Measurements from ENCODE around the gene HECTD4.
"Not testable (repeated sequence)": the region's sequence is repeated elsewhere in the genome, so short reads cannot be mapped to it uniquely, and the experiment has no call there.

The HECTD4 gene, protein sequence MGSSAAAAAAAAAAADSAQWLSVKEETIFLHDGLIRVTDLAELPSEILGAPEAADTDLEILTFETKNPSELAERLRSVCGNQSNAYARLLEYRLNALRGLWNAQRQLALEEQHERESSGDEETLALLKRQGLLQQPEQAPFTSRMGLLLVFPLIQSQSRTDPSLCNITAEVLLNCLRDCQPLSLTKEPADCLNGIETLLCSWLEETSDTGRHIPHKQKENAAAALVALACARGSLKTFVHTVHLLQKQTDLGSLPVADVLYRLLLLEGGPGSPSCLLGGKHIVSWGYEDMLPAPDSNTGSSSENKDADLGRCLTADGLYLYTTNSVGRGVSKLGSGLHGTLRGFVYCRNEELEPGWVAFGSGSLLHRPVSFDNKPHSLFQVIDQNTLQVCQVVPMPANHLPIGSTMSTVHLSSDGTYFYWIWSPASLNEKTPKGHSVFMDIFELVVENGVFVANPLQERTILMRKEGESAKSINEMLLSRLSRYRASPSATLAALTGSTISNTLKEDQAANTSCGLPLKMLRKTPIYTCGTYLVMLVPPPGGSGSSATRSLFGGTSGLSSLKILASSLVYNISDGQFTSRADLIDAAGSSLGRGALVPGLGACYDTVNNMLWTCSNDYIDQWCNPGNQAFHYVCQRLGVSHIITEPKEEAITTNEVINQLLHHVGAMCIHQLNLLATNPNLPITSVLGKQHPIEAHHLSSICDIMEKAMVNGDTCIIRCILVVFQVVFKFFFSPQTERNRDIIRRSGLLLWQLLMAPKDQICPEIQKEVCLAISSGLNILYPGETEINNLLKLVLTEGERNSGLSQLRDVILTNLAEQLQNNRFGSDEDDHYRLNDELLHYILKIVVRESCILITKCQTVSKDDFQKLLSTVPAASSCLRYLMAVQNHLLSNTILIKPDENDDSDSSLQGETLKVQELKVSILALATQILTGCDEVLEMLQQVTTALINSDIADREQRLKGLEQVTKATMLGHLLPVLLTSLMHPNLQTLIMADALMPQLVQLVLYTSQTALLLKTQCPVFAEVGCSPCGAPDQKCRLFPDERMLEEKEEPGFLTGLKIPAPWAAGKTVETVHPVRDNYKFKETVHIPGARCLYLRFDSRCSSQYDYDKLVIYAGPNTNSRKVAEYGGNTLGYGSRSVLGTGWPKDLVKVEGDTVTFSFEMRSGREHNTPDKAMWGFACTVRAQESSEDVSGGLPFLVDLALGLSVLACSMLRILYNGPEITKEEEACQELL (N-terminal part only)

DNA sequence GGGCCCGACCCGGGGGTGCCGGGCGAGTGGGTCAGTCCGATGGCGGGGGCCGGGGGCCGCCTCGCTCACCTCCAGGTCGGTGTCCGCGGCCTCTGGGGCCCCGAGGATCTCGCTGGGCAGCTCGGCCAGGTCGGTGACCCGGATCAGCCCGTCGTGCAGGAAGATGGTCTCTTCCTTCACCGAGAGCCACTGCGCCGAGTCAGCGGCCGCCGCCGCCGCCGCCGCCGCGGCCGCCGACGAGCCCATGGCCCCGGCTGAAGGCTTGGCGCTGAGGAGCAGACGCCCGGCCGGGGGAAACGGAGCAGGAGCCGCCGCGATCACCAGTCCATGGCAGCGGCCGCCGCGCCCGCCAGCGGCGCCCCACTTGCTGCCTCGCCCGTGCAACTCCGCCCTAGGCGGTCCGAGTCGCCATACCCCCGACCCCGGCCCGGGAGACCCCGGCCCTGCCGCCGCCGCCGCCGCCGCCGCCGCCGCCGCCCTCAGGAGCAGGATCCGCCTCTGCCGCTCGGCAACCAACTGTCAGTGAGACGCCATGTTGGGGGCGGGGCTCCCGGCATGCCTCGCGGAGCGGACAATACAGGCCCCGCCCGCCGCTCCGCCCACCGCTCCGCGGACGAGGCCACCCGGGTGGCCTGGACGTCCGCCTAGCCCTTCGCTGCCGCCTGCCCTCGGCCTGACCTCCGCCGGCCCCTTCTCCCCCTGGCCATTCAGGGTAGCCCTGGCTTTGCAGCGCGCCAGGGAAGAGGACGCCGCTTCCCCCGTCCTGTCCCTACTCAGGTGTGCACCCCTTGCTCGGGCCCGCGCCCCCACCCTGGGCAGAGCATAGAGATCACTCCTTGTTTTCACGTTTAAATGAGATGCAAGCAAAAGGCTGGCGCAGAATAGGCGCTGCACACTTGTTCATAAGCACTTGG, at the start of gene HECTD4:
TSS of gene HECTD4 (minus strand) at position 549 of the 914 bp plus-strand sequence. CDS start at position 246, 303 bp downstream.
- peak; percentile 97 for DNase-seq

DNA sequence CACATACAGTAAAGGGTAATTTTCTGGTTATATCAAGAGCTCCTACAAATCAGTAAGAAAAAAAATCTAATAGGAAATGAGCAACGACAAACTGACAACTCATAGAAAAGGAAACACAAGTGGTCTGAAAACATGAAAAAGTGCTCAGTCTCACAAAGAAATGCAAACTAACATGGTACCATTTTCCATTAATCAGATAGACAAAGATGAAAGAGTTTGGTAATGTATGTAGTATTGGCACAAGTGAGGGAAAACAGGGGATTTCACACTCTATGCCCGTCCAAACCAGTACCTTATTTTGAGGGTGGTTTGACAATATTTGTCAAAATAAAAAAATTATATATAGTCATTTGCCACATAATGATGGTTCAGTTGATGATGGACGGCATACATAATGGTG, 49.7 kb upstream of the HECTD4 start:
- no peak for DNase-seq

DNA sequence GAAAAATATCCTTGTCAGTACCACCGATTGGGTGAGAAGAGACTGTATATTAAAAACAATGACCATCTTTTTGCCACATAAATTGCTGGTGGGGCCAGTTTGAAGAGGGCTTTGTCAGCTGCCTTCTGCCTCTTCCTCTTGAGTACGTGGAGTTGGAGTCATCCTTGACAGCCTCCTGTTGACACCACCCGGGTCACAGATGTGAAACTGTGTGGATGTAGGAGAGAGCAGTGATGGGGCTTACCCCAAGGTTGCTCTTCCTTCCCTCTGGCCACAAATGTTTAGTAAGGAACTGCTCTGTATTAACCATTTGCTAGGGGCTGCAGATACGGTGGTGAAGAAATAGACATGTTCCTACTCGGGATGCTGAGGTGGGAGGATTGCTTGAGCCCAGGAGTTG, 48.7 kb upstream of the HECTD4 start:
- DNase-seq, result no peak

DNA sequence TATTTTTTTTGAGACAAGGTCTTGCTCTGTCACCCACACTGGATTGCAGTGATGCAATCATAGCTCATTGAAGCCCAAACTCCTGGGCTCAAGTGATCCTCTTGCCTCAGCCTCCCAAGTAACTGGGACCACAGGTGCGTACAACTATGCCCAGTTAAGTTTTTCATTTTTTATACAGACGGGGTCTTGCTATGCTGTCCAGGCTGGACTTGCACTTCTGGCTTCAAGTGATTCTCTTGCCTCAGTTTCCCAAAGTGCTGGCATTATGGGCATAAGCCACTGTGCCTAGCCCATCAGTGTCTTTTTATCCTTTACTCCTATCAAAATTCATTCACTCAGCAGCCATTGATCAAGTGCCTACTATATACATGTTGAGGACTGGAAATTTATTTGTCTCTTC, 45.5 kb upstream of the HECTD4 start:
- DNase-seq, result no peak

DNA sequence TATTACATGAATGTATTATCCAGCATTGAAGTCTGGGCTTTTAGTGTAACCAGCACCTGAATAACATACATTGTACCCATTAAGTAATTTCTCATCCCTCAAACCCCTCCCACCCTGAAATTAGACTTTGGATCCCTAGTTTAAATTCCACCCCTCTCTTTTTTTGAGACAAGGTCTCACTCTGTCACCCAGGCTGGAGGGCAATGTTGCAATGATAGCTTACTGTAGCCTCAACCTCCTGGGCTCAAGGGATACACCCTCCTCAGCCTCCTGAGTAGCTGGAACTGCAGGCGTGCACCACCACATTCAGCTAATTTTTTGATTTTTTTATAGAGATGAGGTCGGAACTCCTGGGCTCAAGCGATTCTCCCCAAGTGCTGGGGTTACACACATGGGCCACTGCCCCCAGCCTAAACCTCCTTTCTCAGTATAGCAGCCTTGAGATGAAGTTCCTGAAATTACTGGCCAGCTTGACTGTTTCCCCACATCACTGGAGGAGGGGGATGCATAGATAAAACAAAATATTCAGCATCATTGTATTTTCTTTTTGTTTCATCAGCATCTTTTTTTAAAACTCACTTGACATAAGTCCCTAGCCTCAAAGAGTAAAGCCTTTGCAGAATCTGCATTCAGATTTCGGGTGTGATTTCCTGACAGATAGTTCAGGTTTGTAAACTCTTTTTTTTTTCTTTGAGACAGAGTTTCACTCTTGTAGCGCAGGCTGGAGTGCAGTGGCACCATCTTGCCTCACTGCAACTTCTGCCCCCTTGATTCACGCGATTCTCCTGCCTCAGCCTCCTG, 43.6 kb upstream of the HECTD4 start:
- DNase-seq, result no peak

DNA sequence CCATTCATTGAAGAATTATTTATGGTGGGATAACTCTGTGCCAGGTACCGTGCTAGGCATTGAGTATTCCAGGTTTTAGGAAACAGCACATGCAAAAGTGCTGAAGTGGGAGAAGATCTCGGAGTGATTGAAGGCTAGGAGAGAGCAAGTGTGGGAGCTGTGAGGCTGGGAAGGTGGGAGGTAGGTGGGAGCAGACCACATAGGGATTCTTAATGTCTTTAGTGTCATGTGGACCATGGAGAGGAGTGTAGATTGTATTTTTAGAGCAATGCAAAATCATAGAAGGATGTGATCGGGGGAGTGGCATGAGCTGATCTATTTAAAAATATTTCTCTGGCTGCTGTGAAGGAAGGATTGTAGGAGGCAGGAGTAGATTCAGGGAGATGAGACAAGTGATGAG, 41.9 kb upstream of the HECTD4 start:
- DNase-seq, result no peak

DNA sequence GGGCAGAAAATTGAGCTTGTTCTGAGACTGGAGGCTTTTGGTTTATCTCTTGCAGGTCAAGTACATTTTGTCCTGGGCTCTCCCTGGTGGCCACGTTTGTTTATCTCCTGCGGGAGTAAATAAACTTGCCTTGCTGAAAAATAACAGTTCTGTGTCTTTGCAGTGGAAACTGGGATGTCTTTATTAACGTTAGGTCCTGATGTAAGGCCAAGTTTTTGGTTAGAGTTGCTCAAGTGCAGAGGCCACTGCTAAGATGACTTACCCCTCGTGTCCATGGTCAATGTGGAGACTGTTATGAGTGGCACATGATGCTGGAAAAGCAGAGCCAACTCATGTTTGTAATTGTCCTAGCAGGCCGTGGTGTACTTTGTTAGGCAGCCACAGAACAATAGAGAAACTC, 40.3 kb upstream of the HECTD4 start:
- DNase-seq, result no peak

DNA sequence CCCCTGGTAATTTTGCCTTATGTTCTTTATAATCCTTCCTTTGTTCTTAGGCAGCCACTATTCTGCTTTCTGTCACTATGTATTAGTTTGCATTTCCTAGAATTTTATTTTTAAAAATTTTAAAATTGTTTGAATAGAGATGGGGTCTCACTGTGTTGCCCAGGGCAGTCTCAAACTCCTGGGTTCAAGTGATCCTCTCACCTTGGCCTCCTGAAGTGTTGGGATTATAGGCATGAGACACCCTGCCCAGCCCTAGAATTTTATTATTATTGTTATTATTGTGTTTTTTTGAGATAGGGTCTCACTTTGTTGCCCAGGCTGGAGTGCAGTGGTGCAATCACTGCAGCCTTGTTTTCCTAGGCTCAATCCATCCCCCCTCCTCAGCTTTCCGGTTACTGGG, 39.1 kb upstream of the HECTD4 start:
- DNase-seq, result no peak

DNA sequence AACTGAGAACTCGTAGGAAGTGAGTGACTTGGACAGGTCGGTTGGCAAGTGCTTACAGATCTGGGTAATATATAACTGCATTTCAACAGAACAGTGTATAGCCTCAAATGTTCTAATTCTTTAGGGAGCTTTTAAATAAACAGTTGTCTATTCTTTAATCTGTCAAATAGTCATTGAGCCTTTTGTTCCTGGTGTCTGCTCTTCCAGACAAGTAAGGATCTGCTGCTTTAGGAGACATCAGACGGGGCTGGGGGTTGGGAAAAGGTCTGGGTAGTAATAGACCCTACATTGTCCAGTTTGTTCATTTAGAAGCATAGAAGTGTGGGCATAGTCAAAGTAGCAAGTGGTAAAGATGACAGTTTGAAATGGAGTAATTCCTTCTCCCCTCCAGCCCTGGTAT, 38.5 kb upstream of the HECTD4 start:
- no peak for DNase-seq

DNA sequence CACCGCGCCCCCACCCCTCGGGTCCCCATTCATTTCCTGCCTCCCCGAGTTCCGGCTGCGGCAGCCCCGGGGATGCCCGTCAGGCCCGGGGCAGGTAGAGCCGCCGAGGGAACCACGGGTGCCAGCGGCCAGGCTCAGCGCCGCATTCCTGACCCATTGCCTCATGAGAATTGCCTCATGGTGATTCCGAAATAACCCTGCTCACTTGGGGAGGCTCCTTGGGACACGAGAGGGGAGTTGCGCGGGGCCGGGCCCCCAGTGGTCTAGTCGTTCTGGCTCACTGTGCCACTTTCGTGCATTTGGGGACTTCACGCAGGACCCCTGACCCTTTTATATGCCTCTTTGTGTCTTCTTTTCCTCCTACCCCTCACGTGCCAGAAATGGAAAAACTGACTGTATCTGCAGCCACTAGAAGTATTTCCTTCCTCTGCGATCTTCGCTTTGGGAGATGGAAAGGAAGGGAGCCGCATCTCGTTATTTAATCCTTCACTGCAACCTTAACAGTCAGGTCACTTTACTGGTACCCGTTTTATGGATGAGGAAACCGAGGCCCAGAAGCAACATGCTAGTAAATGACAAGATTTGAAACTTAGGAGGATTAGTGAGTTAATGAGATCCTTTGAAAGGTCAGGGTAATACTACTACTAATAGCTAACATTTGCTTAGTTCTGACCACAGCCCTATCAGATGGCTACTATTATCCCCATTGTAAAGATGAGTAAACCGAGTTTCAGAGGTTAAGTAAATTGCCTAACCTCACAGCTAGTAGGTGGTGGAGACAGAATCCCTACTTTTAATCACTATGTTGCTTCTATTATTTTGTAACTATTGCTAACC, 37.3 kb upstream of the HECTD4 start:
- no peak for DNase-seq

DNA sequence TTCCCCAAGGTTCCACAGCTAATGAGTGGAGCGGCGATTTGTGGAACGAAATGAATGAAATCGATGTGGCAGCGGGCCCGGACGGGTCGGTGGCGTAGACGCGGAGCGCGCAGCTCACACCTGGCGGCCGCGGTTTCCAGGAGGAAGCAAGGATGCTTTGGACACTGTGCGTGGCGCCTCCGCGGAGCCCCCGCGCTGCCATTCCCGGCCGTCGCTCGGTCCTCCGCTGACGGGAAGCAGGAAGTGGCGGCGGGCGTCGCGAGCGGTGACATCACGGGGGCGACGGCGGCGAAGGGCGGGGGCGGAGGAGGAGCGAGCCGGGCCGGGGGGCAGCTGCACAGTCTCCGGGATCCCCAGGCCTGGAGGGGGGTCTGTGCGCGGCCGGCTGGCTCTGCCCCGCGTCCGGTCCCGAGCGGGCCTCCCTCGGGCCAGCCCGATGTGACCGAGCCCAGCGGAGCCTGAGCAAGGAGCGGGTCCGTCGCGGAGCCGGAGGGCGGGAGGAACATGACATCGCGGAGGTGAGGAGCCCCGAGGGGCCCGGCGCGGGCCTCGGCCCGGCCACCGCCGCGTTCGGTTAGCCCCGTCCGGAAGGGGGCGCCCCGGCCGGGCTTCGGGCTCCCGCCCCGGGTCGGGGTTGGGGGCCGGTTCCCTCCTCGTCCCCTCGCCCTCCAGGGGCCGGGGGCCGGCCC, 36.5 kb upstream of the HECTD4 start, which contains the start of gene PTPN11:
TSS of gene PTPN11 (plus strand) at position 340 of the 689 bp plus-strand sequence. CDS start at position 505, 165 bp downstream.
- DNase-seq, result peak; percentile 92

DNA sequence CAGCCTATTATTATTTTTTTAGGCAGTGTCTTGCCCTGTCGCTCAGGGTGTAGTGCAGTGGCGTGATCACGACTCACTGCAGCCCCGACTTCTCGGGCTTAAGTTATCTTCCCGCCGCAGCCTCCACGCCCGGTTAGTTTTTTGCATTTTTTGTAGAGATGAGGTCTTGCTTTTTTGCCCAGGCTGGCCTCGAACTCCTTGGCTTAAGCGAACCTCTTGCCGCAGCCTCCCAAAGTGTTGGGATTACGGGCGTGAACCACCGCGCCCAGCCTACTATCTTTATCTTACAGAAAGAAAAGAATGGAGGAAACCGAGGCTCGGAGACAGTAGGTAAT, 36.0 kb upstream of the HECTD4 start:
- no peak for DNase-seq

DNA sequence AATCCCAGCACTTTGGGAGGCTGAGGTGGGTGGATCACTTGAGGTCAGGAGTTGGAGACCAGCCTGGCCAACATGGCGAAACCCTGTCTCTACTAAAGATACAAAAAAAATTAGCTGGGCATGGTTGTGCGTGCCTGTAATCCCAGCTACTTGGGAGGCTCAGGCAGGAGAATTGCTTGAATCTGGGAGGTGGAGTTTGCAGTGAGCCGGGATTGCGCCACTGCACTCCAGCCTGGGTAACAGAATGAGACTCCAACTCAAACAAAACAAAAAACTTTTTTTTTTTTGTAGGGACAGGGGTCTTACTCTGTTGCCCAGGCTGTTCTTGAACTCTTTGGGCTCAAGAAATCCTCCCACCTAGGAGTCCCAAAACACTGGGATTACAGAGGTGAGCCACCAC, 33.2 kb upstream of the HECTD4 start:
- not testable (repeated sequence) for DNase-seq

DNA sequence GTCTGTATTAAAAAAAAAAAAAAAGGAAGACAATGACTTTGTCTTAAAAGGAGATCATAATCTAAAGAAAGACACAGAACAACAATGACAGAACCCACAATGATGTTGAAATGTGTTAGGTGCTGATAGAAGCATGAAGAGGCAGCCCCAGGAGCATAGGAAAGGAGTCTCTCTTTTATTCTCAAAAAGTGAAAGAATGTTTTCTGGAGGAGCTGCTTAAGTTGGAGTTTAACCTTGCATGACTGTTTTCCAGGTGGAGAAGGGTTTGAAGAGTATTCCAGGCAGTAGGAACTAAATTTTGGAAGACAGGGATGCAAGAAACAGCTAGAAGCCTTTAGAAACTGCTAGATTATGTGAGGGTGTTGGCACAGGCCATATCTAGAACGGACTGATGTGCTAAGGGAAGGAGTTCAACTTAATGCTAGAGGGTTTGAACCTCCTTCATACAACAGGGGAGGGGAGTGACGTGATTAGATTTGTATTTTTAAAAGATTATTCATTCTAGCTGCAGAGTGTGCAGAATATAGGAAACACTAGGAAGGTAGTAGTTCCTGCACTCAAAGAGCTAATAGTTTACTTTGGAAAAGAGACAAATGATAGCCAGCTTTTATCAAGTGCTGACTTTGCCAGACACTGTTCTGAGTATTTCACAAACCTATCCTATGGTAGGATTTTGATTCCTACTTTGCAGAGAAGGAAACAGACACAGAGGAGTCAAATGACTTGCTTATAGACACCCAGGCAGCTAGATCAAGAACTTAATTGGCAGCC, 31.8 kb upstream of the HECTD4 start:
- no peak for DNase-seq

DNA sequence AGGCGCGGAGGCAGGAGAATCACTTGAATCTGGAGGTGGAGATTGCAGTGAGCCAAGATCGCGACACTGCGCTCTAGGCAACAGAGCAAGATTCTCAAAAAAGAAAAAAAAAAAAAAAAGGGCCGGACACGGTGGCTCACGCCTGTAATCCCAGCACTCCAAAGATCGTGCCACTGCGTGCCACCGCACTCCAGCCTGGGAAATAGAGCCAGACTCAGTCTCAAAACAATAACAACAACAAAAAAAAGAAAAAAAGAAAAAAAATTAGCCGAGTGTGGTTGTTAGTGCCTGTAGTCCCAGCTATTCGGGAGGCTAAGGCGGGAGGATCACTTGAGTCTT, 27.6 kb upstream of the HECTD4 start:
- DNase-seq, result no peak

DNA sequence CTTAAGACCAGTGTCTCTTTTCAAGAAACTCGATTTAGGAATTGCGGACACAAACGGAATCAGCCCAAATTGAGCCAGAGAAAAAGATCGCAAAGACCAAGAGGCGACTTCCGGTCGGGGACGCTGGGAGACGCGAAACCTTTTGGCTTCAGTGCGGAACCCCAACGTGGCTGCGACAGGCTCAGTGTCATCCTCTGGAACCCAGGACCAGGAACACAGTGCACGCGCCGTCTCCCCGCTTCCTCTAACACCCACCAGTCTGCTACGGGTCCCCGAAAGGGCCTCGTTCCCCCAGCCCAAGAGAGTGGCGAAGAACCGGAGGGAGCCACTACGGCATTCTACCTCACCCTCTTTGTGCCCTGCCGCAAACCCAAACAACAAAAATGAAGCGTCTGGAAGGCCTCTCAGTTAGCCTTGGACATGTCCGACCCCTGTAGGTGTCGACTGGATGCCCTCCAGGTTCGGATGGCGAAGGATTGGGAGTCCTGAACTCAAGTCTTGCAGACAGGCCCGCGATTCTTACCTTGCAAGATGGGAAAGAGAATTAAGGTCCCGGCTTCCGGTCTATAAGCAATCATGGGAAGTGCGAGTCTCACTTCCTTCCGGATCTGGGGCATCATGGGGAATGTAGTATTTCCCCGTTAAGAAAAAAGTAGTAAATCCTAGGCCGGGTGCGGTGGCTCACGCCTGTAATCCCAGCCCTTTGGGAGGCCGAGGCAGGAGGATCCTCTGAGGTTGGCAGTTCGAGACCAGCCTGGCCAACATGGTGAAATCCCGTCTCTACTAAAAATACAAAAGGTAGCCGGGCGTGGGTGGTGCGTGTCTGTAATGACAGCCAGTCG, 27.1 kb upstream of the HECTD4 start, which contains the start of gene RPL6:
TSS of gene RPL6 (minus strand) at position 542 of the 842 bp plus-strand sequence. CDS start 949 bp downstream, outside the sequence.
- DNase-seq, result peak; percentile 64

DNA sequence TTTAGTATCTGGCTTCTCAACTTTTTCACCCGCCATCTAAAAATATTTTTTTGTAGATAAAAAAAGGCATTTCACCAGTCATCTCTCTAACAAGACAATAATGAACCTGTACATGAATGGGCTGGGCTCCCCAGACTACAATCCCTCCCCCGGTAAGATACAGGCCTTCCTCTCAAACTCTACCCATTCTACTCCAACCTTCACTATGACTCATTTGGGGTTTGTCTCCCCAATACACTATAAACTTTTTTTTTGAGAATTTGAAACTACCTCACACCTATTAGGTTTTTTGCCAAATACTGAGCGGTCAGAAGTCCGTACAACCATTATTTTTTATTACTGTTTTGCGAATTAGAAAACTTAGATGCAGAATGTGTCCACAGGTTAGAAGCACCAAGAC, 26.4 kb upstream of the HECTD4 start:
- no peak for DNase-seq

DNA sequence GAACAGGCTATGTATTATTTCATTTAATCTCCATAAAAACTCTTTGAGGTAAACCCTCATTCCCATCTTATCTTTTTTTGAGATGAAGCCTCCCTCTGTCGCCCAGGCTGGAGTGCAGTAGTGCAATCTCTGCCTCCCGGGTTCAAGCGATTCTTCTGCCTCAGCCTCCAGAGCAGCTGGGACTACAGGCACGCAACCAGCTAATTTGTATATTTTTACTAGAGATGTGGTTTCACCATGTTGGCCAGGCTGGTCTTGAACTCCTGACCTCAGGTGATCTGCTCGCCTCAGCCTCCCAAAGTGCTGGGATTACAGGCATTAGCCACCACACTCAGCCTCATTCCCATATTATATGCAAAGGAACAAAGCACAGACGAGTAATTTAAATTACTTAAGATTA, 25.5 kb upstream of the HECTD4 start:
- not testable (repeated sequence) for DNase-seq

Measured in stimulated activated CD4-positive, alpha-beta T cell treated with anti-CD3 and anti-CD28 coated beads, Interleukin-4, amount 100 ng/mL, for 1 hour (primary cell).